Measurements from ENCODE around the gene AGT.

The AGT gene

GRCh38 chr1:230749150-230749549 lies 35.2 kb upstream of the AGT start:
- no peak for DNase-seq (ENCODE audit: low read depth)
- no peak overlapping the region for H3K4me3 ChIP-seq (ENCODE audit: low read length)
- no peak for TF ChIP-seq CTCF (conservative IDR thresholded peaks at IDR 0.05; ENCODE audit: low read depth, low read length)

GRCh38 chr1:230747890-230748800 lies 34.2 kb upstream of the AGT start:
- no peak for TF ChIP-seq CTCF (conservative IDR thresholded peaks at IDR 0.05; ENCODE audit: low read depth, low read length)
- no peak overlapping the region for H3K4me3 ChIP-seq (ENCODE audit: low read length)
- DNase-seq (ENCODE audit: low read depth) = no peak

GRCh38 chr1:230747127-230747730 lies 33.3 kb upstream of the AGT start, which contains the start of gene CAPN9:
CAPN9 (plus strand) TSS chr1:230747388; CDS start chr1:230747497, 109 bp downstream.
- TF ChIP-seq CTCF (conservative IDR thresholded peaks at IDR 0.05; ENCODE audit: low read depth, low read length) = no peak
- no peak within 1 kb of the TSS for H3K4me3 ChIP-seq (ENCODE audit: low read length)
- no peak for DNase-seq (ENCODE audit: low read depth)

GRCh38 chr1:230746617-230747016 lies 32.7 kb upstream of the AGT start:
- no peak overlapping the region for H3K4me3 ChIP-seq (ENCODE audit: low read length)
- TF ChIP-seq CTCF (conservative IDR thresholded peaks at IDR 0.05; ENCODE audit: low read depth, low read length) = no peak
- no peak for DNase-seq (ENCODE audit: low read depth)

- no peak for DNase-seq (ENCODE audit: low read depth)
- TF ChIP-seq CTCF (conservative IDR thresholded peaks at IDR 0.05; ENCODE audit: low read depth, low read length) = no peak
- no peak overlapping the region for H3K4me3 ChIP-seq (ENCODE audit: low read length)
These were observed 31.1 kb upstream of the AGT start for GRCh38 chr1:230745071-230745470.

GRCh38 chr1:230744382-230744781 lies 30.5 kb upstream of the AGT start:
- H3K4me3 ChIP-seq (ENCODE audit: low read length) = no peak overlapping the region
- no peak for TF ChIP-seq CTCF (conservative IDR thresholded peaks at IDR 0.05; ENCODE audit: low read depth, low read length)
- no peak for DNase-seq (ENCODE audit: low read depth)

All from retinal pigment epithelial cell (primary cell).